Stimulated activated CD4-positive, alpha-beta T cell treated with anti-CD3 and anti-CD28 coated beads, Interleukin-2, amount 100 ng/mL, for 24 hours (primary cell): ENCODE data around the gene WBP2.

ENCODE experiments used
- DNase-seq, 2 donors: peaks; one replicate each; pipeline ENCODE4 v3.0.0-alpha.2; 2020

Gene WBP2

DNA sequence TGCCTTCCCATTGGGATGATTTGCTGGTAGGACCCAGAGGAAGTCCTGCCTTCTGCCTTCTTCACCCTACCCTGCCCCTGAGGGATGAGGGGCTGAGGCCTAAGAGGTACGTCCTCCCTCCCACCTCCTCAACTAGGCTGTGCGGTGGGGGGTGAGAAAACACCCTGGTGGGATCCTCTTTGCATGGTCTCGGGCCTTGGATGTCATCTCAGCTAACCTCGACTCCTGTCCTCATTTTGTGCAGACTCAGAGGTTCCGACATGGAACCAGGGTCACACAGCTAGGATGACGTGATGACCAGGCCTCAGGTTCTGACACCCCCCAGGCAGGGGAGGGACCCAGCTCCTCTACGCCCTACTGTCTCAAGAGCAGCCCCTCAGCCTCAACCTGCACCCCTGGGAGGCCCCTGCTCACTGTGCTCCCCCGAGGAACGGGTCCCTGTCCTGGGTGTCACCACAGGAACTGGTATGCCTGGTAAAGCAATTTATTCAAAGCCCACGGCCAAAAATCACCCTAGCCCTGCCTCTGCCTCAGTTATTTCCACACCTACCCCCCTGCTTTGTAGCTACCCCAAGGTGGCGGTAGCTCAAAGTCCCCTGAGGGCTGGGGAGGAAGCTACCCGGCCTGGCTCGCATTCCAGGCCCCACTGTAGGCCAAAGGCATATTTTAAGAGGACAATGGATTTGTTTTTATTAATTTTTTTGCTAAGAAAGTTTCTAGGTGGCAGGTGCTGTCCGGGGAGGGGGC is 28.4 kb downstream of the WBP2 start:
- no peak for DNase-seq

DNA sequence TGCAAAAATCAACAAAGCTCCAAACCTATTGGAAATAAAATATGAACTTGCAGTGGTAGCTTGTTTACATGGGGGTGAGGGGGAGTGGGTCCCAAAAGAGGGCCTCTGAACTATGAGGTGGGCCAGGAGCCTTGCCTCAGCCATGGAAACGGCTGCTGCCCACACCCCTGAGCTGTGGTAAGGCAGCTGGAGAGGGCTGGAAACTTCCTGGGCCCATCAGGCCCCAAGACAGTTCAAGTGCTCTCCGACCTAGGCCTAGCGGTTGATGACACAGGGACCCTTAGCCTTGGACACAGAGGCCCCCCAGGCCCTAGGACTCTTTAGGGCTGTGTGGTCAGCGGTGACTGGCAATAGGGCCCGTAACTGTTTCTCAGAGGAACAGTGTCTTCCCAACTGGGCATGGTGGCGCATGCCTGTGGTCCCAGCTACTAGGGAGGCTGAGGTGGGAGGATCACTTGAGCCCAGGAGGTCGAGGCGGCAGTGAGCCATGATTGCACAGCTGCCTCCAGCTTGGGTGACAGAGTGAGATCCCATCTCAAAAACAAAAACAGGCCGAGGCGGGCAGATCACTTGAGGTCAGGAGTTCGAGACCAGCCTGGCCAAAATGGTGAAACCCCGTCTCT is 29.3 kb downstream of the WBP2 start:
- no peak for DNase-seq

DNA sequence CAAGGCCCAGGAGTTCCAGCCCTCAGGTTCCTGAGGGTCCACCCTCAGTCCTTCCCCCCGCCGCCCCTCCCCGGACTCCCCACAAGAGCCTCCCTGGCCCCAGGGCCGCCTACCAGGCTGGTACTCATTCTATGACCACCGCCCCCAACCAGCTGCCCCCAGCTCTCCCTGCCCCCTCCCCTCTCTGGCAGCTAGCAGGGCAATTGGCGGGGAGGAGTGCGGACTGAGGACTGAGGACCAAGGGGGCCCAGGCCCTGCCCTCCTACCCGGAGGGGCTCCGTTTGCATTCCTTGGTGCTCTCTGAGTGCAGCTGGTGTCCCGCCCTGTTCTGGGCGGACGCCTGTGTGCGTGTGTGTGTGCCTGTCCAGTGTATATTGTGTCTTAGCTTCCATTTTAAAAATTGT is 30.0 kb downstream of the WBP2 start:
- DNase-seq = no peak

DNA sequence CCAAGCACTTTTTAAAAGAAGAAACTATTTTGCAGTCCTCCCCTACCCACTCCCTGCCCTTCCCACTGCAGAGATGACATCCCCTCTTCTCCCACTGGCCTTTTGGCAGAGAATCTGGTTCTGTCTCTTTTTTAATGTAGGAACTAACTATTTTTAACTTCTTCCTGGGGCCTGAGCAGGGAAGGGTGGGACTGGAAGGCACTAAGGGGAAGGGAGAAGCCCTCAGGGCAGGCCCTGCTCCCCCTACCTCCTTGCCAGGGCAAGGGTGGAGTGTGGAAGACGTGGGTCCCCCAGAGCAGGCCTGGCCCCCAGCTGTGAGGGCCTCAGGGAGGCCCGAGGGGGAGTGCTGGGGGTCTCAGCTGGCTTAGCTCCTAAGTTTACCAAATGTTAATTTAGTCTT is 30.5 kb downstream of the WBP2 start:
- no peak for DNase-seq

DNA sequence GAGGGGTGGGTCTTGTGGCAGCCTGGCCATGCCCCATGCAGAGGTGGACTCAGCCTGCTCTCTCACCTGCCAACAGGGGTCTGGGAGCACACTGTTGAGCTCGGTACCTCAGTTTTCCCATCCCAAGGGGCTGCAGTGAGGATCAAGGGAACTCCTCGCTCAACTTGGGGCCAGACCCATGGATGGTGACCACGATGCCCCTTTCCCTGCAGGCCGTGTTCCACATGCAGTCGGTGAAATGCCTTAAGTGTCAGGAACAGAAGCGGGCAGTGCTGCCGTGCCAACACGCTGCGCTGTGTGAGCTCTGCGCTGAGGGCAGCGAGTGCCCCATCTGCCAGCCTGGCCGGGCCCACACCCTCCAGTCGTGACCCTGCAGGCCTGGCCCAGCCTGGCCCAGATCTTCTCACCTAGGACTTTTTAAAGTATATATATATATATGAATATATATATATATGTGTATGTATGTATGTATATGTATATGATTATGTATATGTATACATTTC is 31.0 kb downstream of the WBP2 start:
- no peak for DNase-seq

DNA sequence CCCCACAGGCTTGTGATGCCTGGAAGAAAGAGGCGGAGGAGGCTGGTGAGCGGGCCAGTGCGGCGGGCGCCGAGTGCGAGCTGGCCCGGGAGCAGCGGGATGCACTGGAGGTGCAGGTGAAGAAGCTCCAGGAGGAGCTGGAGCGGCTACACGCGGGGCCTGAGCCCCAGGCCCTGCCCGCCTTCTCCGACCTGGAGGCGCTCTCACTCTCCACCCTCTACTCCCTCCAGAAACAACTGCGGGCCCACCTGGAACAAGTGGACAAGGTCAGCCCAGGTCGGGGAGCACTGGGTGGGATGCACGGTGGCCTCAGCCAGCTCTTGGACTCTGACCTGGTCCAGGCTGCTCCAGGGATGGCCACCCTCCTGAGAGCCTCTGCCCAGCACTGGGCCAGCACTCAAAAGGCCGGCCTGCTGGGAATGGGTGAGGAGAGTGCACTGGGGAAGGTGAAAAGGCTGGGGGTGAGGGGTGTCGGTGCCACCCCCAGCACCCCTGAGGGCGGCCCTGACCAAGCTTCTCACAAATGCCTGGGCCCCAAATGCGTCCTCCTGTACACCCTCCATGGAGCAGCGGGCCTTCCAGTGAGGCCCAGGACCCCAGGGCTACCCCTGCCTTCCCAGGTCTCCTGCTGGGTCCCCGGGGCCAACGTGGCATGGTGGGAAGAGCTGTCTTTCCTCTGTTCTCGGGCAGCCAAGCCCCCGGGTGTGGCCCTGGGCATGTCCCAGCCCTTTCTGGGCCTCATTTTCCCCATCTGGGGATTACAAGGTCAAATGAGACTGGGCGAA is 31.7 kb downstream of the WBP2 start:
- no peak for DNase-seq

DNA sequence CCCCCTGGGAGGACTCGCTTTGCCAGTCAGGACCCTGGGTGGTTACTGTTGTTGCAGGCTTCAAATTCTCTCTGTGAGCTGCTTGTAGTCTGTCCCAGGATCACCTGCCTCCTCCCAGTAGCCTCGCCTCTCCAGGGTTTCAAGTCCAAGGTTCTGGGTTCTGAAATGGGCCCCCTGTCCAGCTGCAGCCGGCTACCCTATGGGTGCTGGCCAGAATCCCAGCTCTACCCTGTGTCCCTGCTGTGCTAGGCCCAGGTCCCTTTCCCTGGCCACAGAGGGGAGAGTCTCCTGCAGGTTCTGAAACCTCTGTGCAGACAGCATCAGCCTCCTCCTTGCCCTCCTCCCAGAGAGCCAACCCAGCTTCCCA is 32.4 kb downstream of the WBP2 start:
- no peak for DNase-seq

DNA sequence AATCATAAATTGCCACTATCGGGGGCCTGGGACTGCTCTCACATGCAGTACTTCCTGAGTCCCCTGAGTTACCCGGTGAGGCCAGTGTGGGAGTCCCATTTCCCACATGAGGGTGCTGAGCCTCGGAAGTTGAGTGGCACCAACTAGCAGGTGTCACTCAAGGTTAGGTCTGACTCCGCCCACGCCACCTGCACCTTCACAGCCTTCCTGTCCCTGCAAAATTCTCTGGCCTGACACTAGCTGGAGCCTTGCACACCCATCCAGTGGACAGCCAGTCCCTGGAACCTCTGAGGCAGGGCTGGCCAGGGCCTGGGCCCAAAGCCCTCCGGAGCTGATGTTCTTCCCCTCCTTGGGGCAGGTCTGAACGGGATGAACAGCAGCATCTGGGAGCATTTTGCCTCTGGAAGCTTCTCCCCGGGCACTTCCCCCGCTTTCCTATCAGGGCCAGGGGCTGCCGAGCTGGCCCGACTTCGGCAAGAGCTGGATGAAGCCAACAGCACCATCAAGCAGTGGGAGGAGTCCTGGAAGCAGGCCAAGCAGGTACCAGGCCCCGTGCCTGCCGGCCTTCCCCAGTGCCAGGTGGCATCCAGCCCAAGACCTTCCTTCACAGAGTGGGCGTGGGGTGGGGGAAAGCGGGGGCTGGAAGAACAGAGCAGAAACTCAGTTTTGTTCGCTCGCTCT is 32.9 kb downstream of the WBP2 start:
- DNase-seq = peak in 1 of 2 donors; percentile 42

DNA sequence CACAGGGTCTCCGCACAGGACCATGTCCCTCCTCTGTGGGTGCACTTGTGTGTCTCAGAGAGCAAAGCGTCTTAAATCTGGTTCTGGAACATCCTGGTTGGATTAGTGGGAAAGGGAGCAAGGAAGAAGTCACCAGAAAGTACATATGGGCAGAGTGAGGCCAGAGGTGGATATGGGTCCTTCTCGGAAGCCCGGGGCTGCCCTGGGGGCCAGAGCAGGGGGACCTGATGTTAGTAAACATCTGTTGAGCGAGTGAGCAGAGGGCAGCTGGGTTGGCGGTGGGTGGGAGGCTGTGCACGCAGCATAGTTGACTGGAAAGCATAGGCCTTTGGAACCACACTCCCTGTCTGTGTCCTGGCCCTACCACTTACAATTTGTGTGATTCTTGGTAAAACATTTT is 33.6 kb downstream of the WBP2 start:
- no peak for DNase-seq

DNA sequence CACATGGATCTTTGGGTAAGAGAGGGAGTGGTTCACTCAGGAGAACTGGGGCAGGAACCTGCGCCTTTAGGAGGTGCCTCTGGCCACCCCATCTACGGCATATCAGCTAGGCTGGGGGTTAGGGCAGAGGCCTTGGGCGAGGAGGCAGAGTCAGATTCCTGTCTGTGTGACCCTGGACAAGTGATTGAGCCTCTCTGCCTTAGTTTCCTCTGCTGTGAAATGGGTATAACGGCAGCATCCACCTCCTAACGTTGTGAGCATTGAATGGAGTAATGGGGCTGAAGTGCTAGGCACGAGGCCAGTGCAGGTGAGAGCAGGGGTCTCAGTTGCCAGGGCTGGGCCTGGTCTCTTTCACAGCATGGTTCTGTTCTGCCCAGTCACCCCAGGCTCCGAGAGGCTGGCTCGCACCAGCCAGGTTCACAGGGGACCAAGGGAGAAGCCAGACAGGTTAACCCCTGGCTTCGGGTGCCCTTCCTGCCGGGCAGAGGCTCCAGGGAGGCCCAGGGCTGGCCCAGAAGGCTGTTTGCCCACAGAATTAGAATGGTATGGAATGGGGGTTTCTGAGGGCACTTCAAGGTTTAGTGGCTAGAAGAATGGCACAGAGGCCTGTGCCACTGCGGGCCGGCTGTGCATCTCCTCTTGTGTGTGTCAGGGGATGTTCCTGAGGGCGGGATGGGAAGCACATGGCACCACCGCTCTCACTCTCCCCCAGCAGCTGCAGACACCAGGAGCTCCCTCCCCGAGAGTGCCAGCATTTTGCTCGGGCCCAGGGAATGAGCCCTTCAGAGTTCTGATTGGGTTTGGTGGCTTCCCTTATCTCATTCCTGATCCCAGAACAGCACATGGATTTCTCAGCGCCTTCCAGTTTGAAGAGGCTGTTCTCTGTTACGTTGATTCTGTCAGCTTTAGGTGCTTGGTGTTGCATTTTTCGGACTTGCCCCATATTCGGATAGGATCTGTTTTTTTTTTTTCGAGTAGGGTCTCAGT is 34.7 kb downstream of the WBP2 start:
- DNase-seq = no peak

DNA sequence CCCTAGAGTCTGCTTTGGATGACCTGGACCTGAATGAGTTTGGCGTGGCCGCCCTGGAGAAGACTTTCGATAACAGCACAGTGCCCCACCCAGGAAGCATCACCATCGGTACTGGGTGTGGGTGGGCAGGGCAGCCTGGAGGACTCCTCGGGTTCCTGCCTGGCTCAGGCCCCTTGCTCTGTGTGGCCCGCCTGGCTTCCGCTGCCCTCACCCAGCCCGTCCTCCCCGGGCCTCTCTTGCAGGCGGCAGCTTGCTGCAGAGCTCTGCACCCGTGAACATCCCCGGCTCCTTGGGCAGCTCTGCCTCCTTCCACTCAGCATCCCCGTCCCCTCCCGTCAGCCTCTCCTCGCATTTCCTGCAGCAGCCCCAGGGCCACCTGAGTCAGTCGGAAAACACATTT is 35.5 kb downstream of the WBP2 start:
- no peak for DNase-seq

DNA sequence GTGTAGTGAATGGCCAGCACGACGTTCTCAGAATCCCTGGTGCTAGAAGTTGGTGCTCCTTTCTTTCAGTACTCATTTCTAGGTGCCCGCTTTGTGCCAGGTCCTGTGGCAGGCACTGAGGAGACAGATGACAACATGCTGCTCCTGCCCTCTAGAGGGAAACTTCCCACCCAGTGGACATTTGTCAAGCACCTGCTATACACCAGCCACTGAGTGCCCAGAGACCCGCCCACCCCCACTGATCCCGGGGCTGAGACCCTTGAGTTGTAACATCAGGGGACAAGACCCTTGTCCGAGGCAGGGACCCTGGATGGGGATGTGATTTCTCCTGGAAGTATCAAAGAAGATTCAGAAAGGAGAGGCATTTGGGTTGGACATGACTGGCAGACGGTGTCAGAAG is 36.0 kb downstream of the WBP2 start:
- DNase-seq = no peak

DNA sequence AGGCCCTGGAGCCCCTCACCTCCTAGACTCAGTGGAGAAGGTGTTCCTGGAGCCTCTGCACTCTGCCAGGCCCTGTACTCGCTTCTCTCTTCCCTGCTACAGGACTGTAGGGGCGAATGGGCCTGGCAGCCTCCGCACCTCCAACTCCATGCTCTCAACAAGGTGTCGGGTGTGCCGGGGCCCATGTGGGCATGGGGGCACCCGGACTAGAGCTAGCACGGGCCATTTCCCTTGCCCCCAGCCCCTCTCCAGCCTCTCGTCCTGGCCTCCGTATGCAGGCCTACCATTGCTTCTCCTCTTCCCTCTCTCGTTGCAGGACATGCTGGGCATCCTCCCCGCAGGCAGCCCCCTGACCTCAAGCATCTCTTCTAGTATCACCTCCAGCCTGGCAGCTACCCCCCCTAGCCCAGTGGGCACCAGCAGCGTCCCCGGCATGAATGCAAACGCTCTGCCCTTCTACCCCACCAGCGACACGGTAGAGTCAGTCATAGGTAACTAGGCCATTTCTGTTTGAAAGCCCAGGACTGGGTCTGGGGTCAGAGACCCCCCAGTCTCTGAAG is 36.7 kb downstream of the WBP2 start:
- DNase-seq = no peak

DNA sequence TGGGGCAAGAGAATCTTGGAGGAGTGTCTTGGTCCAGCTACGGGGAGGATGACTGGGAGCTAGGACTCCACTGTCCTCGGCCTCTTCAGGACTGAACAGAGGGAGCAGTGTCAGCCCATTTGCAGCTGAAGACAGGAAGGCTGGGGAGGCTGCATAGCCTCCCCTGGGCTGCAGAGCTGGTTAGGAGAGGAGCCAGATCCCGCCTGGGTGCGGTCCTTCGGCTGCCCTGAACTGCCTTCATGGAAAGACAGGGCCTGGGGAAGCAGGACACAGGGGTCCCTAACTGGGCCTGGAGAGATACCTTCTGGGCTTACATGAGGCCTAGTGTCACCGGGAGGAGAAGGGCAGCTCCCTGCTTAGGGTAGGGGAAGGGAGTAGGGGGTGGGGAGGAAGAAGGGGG is 37.6 kb downstream of the WBP2 start:
- DNase-seq = no peak

DNA sequence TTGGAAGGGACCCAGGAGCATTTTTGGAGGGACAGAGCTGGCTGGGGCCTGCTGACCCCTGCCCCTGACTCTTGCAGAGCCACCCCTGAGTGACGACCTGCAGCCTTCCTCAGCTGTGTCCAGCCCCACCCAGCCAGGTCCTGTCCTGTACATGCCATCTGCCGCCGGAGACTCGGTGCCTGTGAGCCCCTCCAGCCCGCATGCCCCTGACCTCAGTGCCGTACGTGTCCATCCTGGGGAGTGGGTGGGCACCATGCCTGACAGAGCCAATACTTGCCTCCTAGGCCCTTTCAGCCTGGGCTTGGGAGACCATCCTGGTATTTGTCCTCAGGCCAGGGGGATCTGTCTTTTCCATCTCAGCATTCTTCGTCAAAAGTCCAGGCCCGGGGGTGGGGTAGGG is 38.4 kb downstream of the WBP2 start:
- DNase-seq = no peak

DNA sequence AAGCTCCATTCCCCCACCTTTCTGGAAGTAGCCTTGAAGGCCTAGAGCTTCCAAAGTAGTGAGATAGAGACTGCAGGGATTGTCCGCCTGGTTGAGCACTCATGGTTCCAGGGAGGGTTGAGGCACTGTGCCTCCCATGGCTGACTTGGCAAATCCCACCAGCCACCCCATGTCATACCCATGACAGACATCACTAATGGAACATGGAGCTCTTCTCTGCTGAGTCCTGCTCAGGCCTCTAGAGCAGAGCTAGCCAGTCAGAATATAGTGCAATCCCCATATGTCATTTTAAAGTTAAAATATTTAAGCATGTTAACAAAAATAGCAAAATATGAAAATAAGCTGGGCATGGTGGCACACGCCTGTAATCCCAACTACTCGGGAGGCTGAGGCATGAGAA is 39.7 kb downstream of the WBP2 start:
- DNase-seq = no peak

DNA sequence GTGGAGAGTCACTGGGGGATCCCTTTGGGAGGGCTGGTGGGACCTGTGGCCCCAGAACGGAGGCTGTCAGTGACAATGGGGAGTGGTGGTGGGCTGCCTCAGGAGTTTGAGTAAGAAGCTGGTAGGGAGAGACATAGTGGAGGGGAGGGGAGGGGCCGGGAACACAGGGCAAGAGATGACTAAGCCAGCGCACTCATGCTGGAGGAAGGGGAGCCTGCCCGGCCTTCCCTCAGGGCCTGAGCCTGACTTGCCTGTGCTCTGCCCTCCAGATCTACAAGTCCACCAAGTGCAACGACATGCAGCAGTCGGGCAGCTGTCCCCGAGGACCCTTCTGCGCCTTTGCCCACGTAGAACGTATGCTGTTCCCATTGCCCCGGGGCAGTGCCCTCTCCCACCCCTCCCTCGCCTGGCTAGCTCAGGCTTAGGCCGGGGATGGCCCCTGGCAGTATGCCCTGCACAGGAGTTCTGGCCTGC is 40.2 kb downstream of the WBP2 start:
- DNase-seq = no peak

DNA sequence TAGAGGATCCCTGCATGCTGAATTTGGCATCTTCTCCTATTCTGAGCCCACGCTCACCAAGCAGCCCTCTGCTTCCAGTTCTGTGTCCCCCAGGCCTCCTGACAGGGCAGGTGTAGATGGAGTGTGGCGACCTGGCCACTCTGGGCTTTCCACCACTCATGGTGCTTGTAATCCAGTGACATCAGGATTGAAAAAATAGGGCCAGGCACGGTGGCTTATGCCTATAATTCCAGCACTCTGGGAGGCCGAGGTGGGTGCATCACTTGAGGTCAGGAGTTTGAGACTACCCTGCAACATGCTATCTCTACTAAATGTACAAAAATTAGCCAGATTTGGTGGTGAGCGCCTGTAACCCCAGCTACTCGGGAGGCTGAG is 41.1 kb downstream of the WBP2 start:
- no peak for DNase-seq

DNA sequence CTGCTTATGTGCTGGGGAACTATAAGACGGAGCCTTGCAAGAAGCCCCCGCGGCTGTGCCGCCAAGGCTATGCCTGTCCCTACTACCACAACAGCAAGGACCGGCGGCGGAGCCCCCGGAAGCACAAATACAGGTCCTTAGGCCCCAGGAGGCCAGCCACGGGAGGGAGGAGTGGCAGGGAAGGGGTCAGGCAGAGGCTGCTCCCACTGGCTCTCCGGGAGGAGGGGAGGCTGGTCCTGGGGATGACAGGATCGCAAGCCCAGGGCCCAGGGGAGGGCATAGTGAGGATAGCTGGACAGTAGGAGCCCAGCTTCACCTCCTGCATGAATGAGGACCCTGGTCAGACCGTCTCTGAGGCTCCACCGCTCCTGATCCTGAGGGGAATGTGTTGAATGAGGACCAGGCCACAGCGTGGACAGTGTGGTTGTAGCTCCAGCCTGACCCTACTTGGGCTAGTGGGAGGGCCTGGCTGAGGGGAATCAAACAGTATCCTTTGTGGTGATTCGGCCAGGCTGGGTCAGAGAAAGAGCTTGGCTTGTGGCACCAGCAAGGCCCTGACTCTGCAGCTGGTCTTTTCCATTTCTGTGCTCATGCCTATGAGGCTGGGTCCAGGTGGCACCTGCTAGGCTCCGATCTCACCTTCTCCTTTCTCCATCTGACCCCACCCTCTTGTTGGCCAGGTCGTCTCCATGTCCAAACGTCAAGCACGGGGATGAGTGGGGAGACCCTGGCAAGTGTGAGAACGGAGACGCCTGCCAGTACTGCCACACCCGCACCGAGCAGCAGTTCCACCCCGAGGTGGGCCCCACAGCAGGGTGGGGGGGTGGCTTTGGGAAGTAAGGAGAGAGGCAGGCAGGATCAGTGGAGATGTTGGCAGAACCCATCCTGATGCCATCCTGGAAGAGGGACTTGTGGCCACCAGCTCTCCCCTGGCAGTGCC is 41.8 kb downstream of the WBP2 start:
- no peak for DNase-seq
